Measurements from ENCODE around the gene SCPEP1.
A peak's percentile ranks its signal among the peaks of the same experiment; 100 is the strongest.

SCPEP1 gene

DNA sequence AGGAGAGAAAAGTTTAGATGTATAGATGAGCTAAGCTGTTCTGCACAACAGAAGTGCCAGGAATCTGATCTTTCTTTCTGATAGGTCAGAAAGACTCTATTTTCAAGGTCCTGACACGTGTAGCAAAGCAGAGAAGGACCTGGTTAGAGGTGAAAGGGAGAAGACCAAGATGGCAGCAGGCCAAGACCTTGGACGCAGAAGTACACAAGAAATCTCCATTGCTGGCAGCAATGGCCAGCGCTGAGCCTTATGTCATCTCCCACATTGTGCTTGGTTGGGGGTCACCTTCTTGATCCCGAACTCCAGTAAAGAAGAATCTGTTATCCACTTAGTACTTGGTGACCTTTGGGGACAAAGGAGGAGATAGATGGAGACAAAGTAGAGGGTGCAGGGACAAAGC lies 65.3 kb downstream of the SCPEP1 start:
- DNase-seq (ENCODE audit: low read depth in 3 of 3), result no peak

DNA sequence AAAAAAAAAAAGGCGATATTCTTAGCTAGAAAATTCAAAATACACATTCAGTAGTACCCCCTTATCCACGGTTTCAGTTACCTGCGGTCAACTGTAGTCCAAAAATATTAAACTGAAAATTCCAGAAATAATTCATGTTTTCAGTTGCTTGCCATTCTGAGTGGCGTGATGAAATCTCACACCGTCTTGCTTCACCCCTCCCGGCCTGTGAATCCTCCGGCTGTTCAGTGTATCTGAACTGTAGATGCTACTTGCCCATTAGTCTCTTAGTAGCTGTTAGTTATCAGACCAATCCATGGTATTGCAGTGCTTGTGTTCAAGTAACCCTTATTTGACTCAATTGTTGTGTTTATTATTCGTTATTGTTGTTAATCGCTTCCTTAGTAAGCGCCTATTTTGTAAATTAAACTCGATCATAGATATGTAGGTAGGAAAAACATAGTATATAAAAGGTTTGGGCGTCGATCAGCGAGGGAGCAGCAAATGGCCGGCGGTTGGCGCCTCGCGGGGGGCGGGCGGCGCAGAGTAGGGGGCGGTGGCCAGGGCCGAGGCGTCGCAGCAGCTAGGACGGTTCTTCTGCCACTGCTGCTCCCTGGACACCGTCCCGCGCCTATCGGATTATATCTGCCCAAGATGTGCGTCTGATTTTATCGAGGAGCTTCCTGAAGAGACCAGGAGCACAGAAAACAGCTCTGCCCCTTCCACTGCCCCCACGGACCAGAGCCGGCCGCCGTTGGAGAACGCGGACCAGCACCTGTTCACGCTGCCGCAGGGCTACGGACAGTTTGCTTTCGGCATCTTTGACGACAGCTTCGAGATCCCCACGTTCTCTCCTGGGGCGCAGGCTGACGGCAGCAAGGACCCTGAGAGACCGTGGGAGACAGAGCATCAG lies 67.3 kb downstream of the SCPEP1 start:
- DNase-seq (ENCODE audit: low read depth in 3 of 3), result peak in 1 of 3 experiments; percentile 1

DNA sequence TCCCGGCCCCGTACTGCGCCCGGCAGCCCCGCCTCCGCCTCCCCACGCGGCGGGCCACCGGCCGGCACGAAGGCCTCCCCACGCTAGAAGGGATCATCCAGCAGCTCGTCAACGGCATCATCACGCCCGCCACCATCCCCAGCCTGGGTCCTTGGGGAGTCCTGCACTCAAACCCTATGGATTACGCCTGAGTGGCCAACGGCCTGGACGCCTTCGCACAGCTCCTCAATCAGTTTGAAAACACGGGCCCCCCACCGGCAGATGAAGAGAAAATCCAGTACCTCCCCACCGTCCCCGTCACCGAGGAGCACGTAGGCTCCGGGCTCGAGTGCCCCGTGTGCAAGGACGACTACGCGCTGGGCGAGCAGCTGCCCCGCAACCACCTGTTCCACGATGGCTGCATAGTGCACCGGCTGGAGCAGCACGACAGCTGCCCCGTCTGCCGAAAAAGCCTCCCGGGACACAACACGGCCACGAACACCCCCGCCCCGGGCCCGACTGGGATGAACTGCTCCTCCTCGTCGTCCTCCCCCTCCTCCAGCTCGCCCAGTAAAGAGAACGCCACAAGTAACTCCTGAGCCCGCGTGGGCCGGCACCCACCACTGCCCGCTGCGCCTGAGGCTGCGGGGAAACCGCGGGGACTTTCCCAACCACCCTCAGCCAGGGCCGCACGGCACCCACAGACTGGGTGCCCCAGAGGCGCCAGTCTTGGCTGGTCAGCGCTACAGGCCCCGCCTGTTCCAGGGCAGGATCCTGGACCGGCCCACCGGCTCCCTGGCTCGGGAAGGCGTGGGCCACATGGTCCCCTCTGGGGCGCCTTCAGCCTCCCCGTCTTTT lies 68.2 kb downstream of the SCPEP1 start:
- peak in 2 of 3 experiments; percentile 2 for DNase-seq (ENCODE audit: low read depth in 3 of 3)

DNA sequence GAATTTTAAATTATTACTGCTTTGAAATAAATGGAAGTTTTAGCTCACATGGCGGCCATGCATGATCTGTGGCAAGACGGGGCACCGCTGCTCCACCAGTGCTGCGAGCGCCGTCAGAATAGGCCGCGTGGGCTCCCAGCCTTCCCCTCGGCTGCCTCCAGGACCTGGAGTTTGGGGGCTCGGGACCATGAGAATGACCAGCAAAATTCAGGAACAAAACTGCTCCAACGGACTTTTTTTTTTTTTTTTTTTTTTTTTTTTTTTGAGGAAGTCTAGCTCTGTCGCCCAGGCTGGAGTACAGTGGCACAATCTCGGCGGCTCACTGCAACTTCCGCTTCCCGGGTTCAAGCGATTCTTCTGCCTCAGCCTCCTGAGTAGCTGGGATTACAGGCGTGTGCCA lies 68.8 kb downstream of the SCPEP1 start:
- no peak for DNase-seq (ENCODE audit: low read depth in 3 of 3)

DNA sequence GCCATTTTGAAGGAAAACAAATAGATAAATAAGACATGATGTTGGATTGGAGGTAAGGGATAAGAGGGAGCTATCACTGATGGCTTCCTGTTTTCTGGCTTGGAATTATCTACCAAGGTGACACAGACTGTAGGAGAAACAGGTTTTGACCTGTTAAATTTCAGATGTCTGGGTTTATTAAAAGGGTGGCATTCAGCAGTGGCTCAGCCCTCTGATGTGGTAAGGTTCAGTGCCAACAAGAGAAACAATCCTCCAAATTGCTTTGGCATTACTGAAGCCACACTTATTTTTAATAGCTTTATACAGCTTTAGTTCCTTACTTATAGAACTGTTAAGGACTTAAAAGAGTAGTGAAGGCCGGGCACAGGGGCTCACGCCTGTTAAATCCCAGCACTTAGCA lies 70.2 kb downstream of the SCPEP1 start:
- DNase-seq (ENCODE audit: low read depth in 3 of 3), result no peak

DNA sequence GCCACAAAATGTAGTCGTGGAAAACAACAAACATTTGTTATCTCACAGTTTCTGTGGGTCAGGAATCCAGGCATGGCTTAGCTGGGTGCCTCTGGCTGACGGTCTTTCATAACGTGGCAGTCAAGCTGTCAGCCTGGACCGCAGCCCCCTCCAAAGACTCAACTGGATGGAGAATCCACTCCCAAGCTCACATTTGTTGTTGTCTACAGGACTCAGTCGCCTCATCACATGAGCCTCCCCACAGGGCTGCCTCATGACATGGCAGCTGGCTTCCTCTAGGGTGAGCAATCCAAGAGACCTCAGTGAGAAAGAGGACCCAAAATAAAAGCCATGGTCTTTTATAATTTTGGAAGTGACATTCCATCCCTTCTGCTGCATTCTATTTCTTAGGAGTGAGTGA lies 72.4 kb downstream of the SCPEP1 start:
- no peak for DNase-seq (ENCODE audit: low read depth in 3 of 3)

DNA sequence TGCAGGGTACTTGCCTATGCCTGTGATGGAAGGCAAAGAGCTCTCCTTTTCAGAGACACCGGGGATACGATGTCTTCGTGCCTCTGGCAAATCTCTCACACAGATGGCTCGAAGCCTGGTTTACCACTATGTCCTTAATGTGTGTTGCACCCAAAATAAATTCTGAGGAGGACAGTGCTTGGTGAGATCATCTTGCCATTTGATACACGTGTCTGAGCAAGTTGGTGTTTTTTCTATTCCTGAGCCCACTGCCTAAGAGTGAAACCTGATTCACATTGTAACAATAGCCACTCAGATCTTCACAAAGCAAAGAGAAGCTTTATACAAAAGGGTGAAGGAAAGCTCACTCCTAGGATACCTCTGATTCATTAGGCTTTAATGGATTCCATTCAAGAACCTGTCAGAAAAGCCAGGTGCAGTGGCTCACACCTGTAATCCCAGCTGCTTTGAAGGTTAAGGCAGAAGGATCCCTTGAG lies 74.0 kb downstream of the SCPEP1 start:
- no peak for DNase-seq (ENCODE audit: low read depth in 3 of 3)
